VCaP (cell line): Measurements from ENCODE around the gene LAMA3.

Experiments
- H3K27ac ChIP-seq: fragments of 450-650 bp; 2 replicates; pipeline ENCODE4 v1.5.1; 2017
- CTCF ChIP-seq: fragments of 450-650 bp; conservative IDR thresholded peaks from 2 replicates; pipeline ENCODE4 v1.5.1; 2017; ENCODE audit warnings: mild to moderate bottlenecking, moderate library complexity

Gene LAMA3

GRCh38 chr18:23968638-23969604 is 279.7 kb downstream of the LAMA3 start:
- TF ChIP-seq CTCF, result no peak
- no peak overlapping the region for H3K27ac ChIP-seq

GRCh38 chr18:23969664-23970063 is 280.4 kb downstream of the LAMA3 start:
- no peak overlapping the region for H3K27ac ChIP-seq
- TF ChIP-seq CTCF, result no peak

DNA sequence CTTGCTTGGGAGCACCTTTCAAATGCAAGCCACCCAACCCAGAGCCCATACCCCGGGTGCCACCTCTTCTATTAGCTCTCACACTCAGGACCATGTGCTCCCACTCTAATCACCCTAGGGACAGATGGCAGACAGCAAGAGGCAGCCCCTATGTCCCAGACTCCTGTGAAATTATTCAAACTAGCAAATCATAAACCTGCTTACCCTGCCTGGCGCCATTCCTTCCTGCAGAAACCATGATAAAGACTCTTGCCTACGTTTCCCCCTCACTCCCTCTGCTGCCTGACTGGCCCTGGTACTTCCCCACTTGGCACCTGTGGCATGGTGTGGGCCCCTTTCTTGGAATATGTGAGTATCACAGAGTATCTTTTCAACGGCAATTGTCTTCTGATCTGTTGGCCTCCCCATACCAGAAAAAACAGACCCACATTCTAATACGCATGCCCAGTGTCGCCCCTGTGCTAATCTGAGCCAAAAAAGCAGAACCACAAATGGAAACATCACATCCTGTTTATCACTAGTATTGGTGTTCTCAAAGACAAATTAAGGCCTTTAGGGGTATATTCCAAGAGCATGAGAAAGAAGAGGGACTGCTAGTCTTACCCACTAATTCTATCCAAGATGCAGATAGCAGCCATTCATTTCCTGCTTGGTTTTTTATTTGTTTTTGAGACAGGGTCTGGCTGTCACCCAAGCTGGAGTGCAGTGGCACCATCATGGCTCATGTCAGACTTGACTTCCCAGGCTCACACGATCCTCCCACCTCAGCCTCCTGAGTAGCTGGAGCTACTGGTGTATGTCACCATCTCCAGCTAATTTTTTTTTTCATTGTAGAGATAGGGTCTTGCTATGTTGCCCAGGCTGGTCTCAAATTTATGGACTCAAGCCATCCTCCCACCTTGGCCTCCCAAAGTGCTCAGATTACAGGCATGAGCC is 281.2 kb downstream of the LAMA3 start:
- TF ChIP-seq CTCF, result no peak
- no peak overlapping the region for H3K27ac ChIP-seq

DNA sequence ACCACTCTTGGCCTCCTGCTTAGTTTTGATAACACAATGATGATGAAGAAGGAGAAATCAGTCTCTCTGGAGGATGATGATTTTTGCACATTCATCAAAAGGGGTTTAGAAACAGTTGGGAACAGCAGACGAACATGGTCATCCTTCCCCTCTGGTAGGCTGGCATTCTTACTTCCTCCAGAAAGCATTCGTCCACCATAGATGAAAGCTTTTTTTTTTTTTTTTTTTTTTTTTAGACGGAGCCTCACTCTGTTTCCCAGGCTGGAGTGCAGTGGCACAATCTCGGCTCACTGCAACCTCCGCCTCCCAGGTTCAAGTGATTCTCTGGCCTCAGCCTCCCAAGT is 281.8 kb downstream of the LAMA3 start:
- no peak overlapping the region for H3K27ac ChIP-seq
- no peak for TF ChIP-seq CTCF

- TF ChIP-seq CTCF, result no peak
- no peak overlapping the region for H3K27ac ChIP-seq
Observed at GRCh38 chr18:23971666-23972230, 282.5 kb downstream of the LAMA3 start.

- no peak overlapping the region for H3K27ac ChIP-seq
- no peak for TF ChIP-seq CTCF
Observed at GRCh38 chr18:23972453-23972852, 283.2 kb downstream of the LAMA3 start.

- TF ChIP-seq CTCF, result no peak
- no peak overlapping the region for H3K27ac ChIP-seq
Observed at GRCh38 chr18:23977103-23977502, 287.9 kb downstream of the LAMA3 start.
